ENCODE measurements around the gene RYR1. TPM values are rescaled to one million over a fixed set of nuclear protein-coding genes. Genes with fewer than 3 reads are reported as not detected.

The RYR1 gene
- total and polyA plus RNA-seq, 2 of the 13 experiments (the other 11 are each of a cell fraction or from before 2014, with no cell fraction given) = 0.03 TPM; not detected in 1

DNA sequence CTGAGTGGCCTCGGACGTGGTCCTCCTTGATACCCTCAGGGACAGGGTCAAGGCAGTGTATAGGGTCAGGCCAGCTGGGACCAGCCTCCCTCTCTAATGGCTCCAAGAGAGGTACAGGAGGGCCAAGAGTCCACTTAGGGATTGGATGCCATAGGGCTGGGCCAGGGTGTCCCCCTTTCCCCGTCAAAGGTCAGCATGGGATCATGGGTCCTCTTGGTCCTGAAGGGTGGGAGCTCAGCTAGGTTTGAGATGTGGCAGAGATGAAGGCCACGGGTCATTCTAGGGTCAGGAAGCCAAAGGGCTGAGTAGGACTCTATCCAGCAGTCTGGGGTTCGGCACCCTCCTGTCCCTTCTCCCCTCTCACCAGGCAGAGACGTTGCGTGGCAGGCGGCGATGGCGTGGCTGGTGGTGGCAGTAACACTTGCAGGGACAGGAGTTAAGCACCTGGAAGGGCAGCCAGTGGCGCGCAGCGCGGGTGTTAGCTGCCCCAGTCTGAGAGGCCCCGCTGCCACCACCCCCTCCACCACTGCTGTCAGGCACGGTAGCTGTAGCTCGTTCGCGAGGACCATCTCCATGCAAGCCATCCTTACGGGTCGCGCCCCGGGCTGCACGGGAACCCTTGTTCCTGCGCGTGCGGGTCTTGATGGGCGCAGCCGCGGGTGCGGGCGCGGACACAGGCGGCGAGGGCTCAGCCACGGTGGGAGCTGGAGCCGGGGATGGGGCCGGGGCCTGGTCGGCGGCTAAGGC is 48.3 kb upstream of the RYR1 start:
- CTCF ChIA-PET (ENCODE audit: low intra/inter-chr PET ratio, low total read pairs) = no interaction called here
- TF ChIP-seq TAF15 (IDR thresholded peaks at IDR 0.05; ENCODE audit: low read depth, low read length, poor library complexity, severe bottlenecking) (peak; percentile 19), RBM22 (optimal IDR thresholded peaks at IDR 0.05; ENCODE audit: low read length) (peak; percentile 2), AGO2 (optimal IDR thresholded peaks at IDR 0.05; ENCODE audit: low read depth, low read length) (peak; percentile 85), MAF1 (CRISPR knock-in tag; IDR thresholded peaks at IDR 0.05; ENCODE audit: borderline replicate concordance) (no peak), FOXJ3 (CRISPR knock-in tag; IDR thresholded peaks at IDR 0.05; ENCODE audit: borderline replicate concordance) (no peak), RBFOX2 (IDR thresholded peaks at IDR 0.05; ENCODE audit: low read depth, low read length) (peak; percentile 56; the same call in 1 of the 2 replicates)
- TF ChIP-seq, protein P1, sequence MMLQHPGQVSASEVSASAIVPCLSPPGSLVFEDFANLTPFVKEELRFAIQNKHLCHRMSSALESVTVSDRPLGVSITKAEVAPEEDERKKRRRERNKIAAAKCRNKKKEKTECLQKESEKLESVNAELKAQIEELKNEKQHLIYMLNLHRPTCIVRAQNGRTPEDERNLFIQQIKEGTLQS (CRISPR knock-in tag; IDR thresholded peaks at IDR 0.05) = no peak
- H2AFZ ChIP-seq (ENCODE audit: low read length) = no peak overlapping the region
- no peaks in the 10 kb centered on the region for H3K79me2 ChIP-seq (ENCODE audit: insufficient read depth, low read length)
- intact Hi-C loops (cut with micrococcal nuclease; ENCODE audit: unreplicated experiment) = no loop called here
- H3K4me2 ChIP-seq (ENCODE audit: low read depth, low read length) = no peak overlapping the region
- peaks cover 22% of the 10 kb centered on the region for H3K4me1 ChIP-seq (ENCODE audit: insufficient read depth, low read length)
- peaks cover 2 to 17% of the 10 kb centered on the region in 2 experiments; a peak in 3 of 5 replicates for H3K27me3 ChIP-seq (ENCODE audit: control insufficient read depth in 1 of 2, insufficient read depth in 2 of 2, low read length in 2 of 2)
- H3K4me3 ChIP-seq (replicated peaks in 1 of 3; ENCODE audit: insufficient read depth in 1 of 3, low read depth in 2 of 3, low read length in 3 of 3) = no peak overlapping the region
- FAIRE-seq = no peak
- POLR2A ChIA-PET = interaction anchor here (1.4 to 2.5 kb wide), 2 partner anchors 11 to 25 kb away, joined by 3 to 15 read pairs; partner anchors contain the start of gene PSMD8
- no peak for DNase-seq (ENCODE audit: low spot score)
- H4K20me1 ChIP-seq (ENCODE audit: insufficient read depth, low read length) = peaks cover 4% of the 10 kb centered on the region; the same call in 1 of the 2 replicates
- in situ Hi-C loops (cut with HindIII; ENCODE audit: extremely low pct_ligation_motif_present, low pct_unique_long_range_greater_than_20kb) = no loop called here
- ATAC-seq = peak; percentile 2; the same call in 2 of the 3 replicates
- 95% methylated on average over 15 of the region's 40 CpGs for WGBS (ENCODE audit: low lambda C conversion rate)
- H3K36me3 ChIP-seq (replicated peaks in 1 of 2; ENCODE audit: control insufficient read depth in 1 of 2, insufficient read depth in 2 of 2, low read length in 2 of 2) = peaks cover 18 to 33% of the 10 kb centered on the region in 2 experiments
- no TSS peak for BruUV-seq (replicated peaks)
- no peaks in the 10 kb centered on the region for H3K9me3 ChIP-seq (ENCODE audit: low read length)
- no peak overlapping the region for H3K27ac ChIP-seq (ENCODE audit: extremely low read length, insufficient read depth, low read length)
- no peak overlapping the region for H3K9ac ChIP-seq (ENCODE audit: insufficient read depth, low read depth, low read length)
